Activated T-helper 1 cell treated with anti-CD3 and anti-CD28 coated beads, Interleukin-12 subunit alpha, Interleukin-12 subunit beta, Interleukin-2, Interleukin-4 antibody, amounts not matched to agents 30 ng/mL and 10 ng/mL and 1 ng/mL, durations not matched to agents 14 hours and 24 hours and 36 hours (primary cell): ENCODE results near the gene HES2. TPM values are rescaled to one million over a fixed set of nuclear protein-coding genes. Genes with fewer than 3 reads are reported as not detected.
"Not testable (repeated sequence)": the region's sequence is repeated elsewhere in the genome, so short reads cannot be mapped to it uniquely, and the experiment has no call there.

ENCODE experiments used
- DNase-seq: peaks from one replicate; pipeline ENCODE4 v3.0.0; 2021; ENCODE audit warnings: low spot score
- H3K27ac Mint-ChIP-seq: one replicate; pipeline ENCODE4 v1.8.0; 2021; ENCODE audit warnings: mild to moderate bottlenecking, mixed read lengths
- H3K27me3 Mint-ChIP-seq: one replicate; pipeline ENCODE4 v1.8.0; 2022; ENCODE audit warnings: mild to moderate bottlenecking, moderate library complexity, mixed read lengths; ENCODE audit not compliant: insufficient read depth
- H3K36me3 Mint-ChIP-seq: one replicate; pipeline ENCODE4 v1.8.0; 2021; ENCODE audit warnings: low read depth, mixed read lengths
- H3K4me1 Mint-ChIP-seq: one replicate; pipeline ENCODE4 v1.8.0; 2021; ENCODE audit warnings: low read depth, mixed read lengths
- H3K4me3 Mint-ChIP-seq: one replicate; pipeline ENCODE4 v1.8.0; 2021; ENCODE audit warnings: mild to moderate bottlenecking, moderate library complexity, mixed read lengths
- H3K9me3 Mint-ChIP-seq: one replicate; pipeline ENCODE4 v1.8.0; 2021; ENCODE audit warnings: mixed read lengths
- intact Hi-C: fragments of 100-400 bp; cut with micrococcal nuclease; formaldehyde crosslinking; loops from one replicate; pipeline ENCODE4 v1.15.1; 2024
- total RNA-seq: library from RNA; stranded (reverse); gene quantifications from 2 replicates; pipeline ENCODE4 v1.2.3, GENCODE V29; 2022

The HES2 gene
- total RNA-seq, 1 donor from 2014 or later: 0.29 TPM

DNA sequence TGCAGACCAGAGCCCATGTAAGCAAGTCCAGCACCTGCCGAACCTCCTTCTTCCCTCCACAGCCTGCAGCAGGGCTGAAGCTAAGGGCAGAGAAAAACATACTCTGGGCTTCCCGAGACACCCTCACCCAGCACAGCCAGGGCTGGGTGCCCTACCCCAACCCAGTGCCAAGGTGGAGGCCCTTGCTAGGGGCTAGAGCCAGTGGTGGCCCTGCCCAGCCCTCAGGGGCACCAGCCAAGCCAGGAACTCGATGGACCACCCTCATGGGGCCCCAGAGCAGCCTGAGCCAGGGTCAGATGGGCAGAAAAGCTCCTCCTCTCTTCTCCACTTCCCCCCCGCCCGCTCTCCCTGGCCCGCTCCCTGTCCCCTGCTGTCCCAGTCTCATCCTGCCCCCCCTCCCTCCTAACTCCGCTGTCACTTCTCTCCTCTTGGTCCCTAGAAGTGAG lies 30.3 kb upstream of the HES2 start:
- no peak for DNase-seq
- peaks cover 56% of the 10 kb centered on the region for H3K27me3 Mint-ChIP-seq
- peaks cover 17% of the 10 kb centered on the region for H3K4me1 Mint-ChIP-seq
- H3K36me3 Mint-ChIP-seq: peaks cover 4% of the 10 kb centered on the region
- intact Hi-C loops: no loop called here
- H3K27ac Mint-ChIP-seq: no peak overlapping the region
- no peaks in the 10 kb centered on the region for H3K9me3 Mint-ChIP-seq
- no peak overlapping the region for H3K4me3 Mint-ChIP-seq

DNA sequence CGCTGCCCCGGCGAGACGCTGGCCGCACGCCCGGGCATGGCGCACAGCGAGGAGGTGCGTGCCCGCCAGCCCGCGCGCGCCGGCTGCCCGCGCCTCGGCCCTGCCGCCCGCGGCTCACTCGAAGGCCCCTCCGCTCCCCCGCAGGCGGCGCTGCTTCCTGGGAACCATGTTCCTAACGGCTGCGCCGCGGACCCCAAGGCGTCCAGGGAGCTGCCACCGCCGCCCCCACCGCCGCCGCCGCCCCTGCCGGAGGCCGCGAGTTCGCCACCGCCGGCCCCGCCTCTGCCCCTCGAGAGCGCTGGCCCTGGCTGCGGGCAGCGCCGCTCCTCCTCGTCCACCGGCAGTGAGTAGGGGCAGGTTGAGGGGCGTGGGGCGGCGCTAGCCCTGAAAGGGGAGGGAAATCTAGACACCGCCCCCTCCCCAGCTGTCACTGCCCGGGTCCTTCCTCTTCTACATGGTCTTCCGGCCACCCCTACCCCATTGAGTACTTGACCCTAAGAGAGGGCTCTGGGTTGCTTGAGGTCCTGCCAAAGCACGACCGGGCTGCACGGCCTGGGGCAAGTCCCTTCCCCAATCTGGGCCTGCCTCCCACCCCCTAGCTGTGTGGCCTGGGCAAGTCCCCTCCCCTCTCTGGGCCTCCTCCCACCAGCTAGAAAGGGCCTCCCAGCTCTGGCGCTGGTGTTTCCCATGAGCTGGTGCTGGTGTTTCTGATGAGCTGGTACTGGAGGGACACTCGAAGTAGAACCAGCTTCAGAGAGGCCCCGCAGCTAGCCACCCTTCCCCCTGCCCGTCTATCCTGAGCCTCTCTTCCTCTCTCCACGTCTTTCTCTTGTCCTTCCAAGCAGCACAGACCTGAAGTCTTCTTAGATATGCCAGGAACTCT lies 29.3 kb upstream of the HES2 start:
- intact Hi-C loops: loop anchor here (2.0 kb wide), 1 partner anchor 16 kb away; no protein-coding TSS in a partner anchor
- DNase-seq: no peak
- peaks cover 4% of the 10 kb centered on the region for H3K36me3 Mint-ChIP-seq
- H3K4me1 Mint-ChIP-seq: peaks cover 21% of the 10 kb centered on the region
- H3K9me3 Mint-ChIP-seq: no peaks in the 10 kb centered on the region
- H3K27ac Mint-ChIP-seq: peak overlapping the region; percentile 52
- peaks cover 58% of the 10 kb centered on the region for H3K27me3 Mint-ChIP-seq
- H3K4me3 Mint-ChIP-seq: peak overlapping the region; percentile 45

DNA sequence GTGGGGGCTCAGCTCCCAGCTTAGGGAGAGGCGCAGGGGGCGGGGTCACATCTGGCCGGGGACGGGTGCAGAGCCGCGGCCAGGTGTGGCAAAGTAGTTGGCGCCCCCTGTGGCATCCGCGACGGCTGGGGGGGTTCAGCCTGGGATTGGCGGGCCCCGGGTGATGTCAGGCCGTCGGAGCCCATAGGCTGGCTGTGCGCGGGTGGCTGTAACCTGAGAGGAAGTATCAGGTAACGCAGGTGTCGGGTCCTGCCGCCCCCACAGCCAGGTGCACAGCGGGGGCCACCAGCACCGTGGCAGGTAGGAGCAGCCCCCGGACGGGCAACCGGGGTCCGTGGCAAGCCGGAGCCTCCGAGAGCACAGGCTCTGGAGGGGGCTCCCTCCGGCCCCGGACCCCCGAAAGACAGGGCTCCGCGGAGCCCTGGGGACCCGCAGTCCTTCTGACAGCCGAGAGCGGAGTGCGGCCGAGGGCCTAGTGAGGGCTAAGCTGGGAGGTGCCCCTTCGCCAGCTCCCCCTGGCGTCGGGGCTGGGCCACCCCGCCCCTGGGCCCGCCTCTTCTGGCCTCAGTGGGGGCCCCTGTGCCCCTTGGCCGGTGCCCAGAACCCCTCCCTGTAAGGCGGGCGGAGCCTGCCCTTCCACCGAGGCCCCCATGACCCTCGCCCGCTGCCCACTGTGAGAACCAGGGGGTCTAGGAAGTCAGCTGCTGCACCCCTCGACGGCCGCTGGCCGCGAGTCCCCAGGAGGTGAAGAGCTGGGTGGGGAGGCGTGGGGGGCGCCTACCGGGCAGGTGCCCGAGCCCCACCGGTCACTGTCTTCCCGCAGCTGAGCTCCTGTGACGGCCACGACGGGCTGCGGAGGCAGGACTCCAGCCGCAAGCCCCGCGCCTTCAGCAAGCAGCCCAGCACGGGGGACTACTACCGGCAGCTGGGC lies 28.4 kb upstream of the HES2 start:
- peaks cover 2% of the 10 kb centered on the region for H3K36me3 Mint-ChIP-seq
- peaks cover 16% of the 10 kb centered on the region for H3K4me1 Mint-ChIP-seq
- DNase-seq: no peak
- H3K9me3 Mint-ChIP-seq: no peaks in the 10 kb centered on the region
- H3K27me3 Mint-ChIP-seq: peaks cover 52% of the 10 kb centered on the region
- no peak overlapping the region for H3K4me3 Mint-ChIP-seq
- intact Hi-C loops: loop anchor here (2.0 kb wide), 1 partner anchor 17 kb away; no protein-coding TSS in a partner anchor
- no peak overlapping the region for H3K27ac Mint-ChIP-seq

DNA sequence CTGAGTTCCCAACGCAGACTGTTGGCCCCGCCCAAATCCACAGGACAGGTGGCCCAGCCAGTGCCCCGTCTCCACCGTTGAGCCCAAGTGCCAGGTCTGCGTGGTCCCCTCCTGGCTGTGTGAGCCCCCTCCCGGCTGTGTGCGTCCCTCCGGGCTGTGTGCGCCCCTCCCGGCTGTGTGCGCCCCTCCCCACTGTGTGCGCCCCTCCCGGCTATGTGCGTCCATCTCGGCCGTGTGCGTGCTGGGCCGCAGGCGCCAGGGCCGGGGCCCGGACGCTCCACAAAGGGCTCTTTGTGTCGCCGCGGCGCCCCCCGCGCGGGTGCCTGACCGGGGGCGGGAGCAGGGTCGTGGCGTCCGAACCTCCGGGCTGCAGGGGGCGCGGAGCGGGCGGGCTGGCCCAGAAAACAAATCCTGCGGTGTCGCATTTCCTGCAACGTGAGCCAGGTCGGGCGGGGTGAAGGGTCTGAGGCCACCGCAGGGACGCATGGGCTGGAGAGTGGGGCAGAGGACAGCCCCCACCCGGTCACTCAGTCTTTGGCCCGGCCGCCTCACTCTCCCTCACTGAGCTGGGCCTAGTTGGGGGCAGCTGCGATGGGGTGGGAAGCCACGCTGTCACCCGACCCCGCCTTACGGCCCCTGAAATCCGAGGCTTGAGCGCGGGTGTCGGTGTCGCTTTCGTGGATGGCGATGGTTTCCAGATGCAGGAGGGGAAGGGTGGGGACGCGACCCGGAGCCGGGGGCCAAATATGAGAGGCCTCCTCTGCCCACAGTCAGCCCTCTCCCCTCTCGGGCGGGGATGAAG lies 27.5 kb upstream of the HES2 start:
- intact Hi-C loops: no loop called here
- Mint-ChIP-seq H3K4me3 (no peak overlapping the region), H3K9me3 (no peaks in the 10 kb centered on the region), H3K27ac (no peak overlapping the region), H3K27me3 (peaks cover 51% of the 10 kb centered on the region), H3K4me1 (peaks cover 15% of the 10 kb centered on the region), H3K36me3 (no peaks in the 10 kb centered on the region)
- DNase-seq: no peak

DNA sequence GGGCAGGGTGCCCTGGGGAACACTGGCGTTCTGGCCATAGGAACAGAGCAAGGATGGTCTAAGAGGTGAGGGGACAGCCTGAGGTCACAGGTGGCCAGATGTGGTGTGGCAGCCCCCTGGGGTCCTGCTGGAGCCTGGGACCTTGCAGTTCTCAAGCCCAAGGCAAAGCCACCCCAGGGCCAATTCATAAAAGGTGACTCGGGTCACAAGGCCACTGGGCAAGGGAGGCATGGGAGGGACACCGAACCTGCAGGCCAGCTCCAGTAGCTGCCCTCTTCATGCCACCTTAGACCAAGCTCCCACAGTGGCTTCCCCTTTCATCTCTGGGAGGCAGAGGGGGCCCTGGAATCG lies 26.9 kb upstream of the HES2 start:
- Mint-ChIP-seq H3K27ac (no peak overlapping the region), H3K27me3 (peaks cover 56% of the 10 kb centered on the region), H3K4me3 (no peak overlapping the region), H3K9me3 (no peaks in the 10 kb centered on the region), H3K36me3 (no peaks in the 10 kb centered on the region), H3K4me1 (peaks cover 15% of the 10 kb centered on the region)
- DNase-seq: no peak
- intact Hi-C loops: no loop called here

DNA sequence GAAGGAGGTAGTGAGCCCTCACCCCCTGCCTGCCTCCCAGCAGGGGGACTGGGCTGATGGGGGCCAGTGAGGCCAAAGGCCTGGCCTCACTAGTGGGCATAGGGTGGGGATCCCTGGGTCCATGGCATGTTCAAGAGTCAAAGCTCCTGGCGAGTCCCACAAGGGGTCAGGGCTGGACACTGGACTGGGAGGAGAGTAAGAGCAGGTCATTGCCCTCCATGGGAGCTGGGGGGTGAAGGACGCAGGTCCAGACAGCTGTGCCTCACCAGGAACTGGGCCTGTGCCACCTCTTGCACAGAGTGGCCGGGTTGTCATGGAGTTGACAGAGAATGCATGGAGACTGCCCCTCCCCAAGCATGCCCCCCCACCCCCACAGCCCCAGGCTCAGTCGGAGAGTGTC lies 26.2 kb upstream of the HES2 start:
- peaks cover 15% of the 10 kb centered on the region for H3K4me1 Mint-ChIP-seq
- peaks cover 57% of the 10 kb centered on the region for H3K27me3 Mint-ChIP-seq
- H3K4me3 Mint-ChIP-seq, DNase-seq, H3K36me3 Mint-ChIP-seq, H3K27ac Mint-ChIP-seq, H3K9me3 Mint-ChIP-seq: not testable (repeated sequence)
- intact Hi-C loops: loop anchor here (2.0 kb wide), 1 partner anchor 29 kb away; no protein-coding TSS in a partner anchor

DNA sequence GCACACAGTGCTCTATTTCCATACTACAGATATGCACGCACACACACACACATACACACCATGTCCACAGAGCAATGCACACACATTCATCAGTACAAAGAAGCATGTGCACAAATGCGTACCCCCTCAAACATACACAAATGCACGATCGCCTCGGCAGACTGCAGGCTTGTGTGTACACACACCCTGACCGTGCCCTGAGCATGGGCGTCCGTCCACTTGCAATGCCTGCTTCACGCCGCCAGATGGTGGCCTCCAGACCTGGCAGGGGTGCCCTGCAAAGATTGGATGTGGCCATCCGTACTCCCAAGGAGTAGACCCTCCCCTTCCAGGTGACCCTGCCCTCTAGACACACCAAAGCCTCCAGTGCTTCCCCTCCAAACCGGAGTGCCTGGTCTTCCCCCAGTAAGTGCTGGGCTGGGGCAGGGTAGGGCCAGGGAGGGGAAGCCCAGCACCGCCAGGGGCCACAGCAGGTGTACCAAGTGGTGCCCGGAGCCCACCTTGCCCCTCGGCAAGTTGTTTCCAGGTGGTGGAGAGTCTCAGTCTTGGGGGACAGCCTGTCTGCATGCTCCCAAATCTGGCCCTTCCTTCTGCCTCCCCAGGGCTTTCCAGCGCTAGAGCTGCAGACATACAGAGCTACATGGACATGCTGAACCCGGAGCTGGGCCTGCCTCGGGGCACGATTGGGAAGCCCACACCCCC lies 25.5 kb upstream of the HES2 start:
- intact Hi-C loops: loop anchor here (2.0 kb wide), 1 partner anchor 30 kb away; no protein-coding TSS in a partner anchor
- Mint-ChIP-seq H3K4me3 (no peak overlapping the region), H3K27ac (no peak overlapping the region), H3K36me3 (no peaks in the 10 kb centered on the region), H3K4me1 (peaks cover 15% of the 10 kb centered on the region), H3K27me3 (peaks cover 50% of the 10 kb centered on the region), H3K9me3 (no peaks in the 10 kb centered on the region)
- DNase-seq: no peak

DNA sequence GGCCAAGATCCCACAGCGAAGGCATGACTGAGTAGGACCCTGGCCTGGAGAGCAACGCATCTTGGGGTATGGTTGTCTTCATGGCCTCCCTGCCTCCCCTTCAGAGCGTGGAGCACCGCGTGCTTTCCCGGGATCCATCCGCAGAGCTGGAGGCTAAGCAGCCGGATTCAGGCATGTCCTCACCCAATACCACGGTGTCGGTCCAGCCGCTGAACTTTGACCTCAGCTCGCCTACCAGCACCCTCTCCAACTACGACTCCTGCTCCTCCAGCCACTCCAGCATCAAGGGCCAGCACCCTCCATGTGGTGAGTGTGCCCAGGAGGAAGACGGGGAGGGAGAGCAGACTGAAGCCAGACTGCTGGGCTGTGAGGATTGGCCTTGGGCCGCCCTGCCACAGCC lies 24.7 kb upstream of the HES2 start:
- DNase-seq: no peak

DNA sequence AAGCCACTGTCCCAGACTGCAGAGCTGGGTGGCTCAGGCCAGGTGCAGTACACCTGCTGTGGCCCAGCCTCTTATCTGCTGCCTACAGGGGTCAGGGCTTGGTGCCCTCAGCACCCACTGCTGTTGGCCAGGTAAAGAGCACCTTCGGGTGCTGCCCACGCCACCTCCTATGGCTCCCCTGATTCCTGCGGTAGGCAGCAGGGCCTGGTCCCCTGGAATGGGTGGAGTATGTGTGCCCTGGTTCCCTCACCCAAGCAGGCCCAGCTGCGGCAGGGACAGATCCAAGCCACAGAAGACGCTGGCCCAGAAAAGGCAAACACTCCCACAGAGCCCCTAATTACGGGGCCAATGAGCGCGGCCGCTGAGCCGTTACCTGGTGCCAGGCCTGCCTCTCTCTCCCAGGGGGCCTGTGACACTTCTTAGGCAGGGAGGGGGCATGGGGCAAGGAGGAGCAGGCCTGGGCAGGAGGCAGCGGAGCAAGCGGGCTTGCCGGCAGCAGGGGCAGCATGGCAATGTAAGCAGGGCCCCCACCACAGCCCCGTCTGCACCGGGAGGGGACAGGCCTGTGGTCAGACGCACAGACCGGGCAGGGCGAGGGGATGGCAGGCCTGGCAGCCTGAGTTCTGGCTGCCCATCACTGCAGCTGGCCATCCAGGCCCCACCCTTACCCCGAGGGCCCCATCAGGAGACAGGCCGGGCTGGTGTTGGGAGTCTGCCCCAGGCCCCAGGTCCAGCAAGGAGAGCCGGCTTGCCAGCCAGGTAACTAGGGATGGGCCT lies 23.8 kb upstream of the HES2 start:
- Mint-ChIP-seq H3K4me1 (peaks cover 6% of the 10 kb centered on the region), H3K27me3 (peaks cover 50% of the 10 kb centered on the region), H3K9me3 (no peaks in the 10 kb centered on the region), H3K4me3 (no peak overlapping the region), H3K27ac (no peak overlapping the region), H3K36me3 (no peaks in the 10 kb centered on the region)
- intact Hi-C loops: loop anchor here (2.0 kb wide), 1 partner anchor 31 kb away; no protein-coding TSS in a partner anchor
- no peak for DNase-seq

More for the DNA sequence above, 24.7 kb upstream of the HES2 start:
- Mint-ChIP-seq H3K36me3 (no peaks in the 10 kb centered on the region), H3K4me3 (no peak overlapping the region), H3K27me3 (peaks cover 50% of the 10 kb centered on the region), H3K4me1 (peaks cover 10% of the 10 kb centered on the region), H3K27ac (no peak overlapping the region), H3K9me3 (no peaks in the 10 kb centered on the region)
- intact Hi-C loops: loop anchor here (2.0 kb wide), 1 partner anchor 30 kb away; no protein-coding TSS in a partner anchor

DNA sequence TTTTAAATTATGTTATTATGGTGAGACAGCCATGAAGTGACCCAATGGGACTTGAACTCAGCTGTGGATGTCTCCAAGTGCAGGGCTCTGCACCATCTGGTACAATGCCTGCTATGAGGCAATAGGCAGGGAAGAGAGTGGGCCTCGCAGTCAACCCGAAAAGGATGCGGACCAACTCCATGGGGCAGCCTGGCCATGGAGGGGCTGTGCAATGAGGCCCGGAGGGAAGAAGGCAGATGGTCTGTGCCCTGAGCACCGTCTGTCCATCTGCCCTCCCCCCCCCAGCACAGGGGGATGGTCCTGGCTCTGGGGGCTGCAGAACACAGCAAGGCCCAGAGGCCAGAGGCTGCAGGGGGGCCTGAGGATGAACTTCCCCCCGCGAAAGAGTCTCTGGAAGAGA lies 21.9 kb upstream of the HES2 start:
- Mint-ChIP-seq H3K9me3 (no peaks in the 10 kb centered on the region), H3K27me3 (peaks cover 48% of the 10 kb centered on the region), H3K4me1 (peaks cover 11% of the 10 kb centered on the region), H3K27ac (no peak overlapping the region), H3K4me3 (no peak overlapping the region), H3K36me3 (no peaks in the 10 kb centered on the region)
- no peak for DNase-seq
- intact Hi-C loops: no loop called here
